ENCODE results near the gene NEDD4.

DNA sequence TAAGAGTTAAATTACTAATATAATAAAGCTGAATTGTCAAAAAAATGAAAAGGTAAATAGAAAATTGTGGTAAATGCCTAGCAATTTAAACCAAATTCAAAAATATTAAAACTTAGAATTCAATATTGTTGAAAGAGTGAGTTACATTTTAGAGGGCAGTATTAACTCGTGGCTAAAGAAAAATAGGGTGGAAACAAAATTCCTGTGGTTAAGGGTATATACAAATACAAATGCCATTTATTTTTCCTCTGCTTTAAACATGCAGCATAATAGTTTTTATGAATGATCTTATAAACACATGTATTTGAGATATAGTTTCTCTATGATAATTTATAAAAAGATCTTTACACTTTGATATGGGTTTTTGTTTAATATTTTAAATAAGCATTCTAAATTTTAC is 79.0 kb downstream of the NEDD4 start:
- TF ChIP-seq, protein P1, sequence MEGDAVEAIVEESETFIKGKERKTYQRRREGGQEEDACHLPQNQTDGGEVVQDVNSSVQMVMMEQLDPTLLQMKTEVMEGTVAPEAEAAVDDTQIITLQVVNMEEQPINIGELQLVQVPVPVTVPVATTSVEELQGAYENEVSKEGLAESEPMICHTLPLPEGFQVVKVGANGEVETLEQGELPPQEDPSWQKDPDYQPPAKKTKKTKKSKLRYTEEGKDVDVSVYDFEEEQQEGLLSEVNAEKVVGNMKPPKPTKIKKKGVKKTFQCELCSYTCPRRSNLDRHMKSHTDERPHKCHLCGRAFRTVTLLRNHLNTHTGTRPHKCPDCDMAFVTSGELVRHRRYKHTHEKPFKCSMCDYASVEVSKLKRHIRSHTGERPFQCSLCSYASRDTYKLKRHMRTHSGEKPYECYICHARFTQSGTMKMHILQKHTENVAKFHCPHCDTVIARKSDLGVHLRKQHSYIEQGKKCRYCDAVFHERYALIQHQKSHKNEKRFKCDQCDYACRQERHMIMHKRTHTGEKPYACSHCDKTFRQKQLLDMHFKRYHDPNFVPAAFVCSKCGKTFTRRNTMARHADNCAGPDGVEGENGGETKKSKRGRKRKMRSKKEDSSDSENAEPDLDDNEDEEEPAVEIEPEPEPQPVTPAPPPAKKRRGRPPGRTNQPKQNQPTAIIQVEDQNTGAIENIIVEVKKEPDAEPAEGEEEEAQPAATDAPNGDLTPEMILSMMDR (IDR thresholded peaks at IDR 0.05; ENCODE audit: low read depth, low read length, poor library complexity, severe bottlenecking) = no peak
- no peak for TF ChIP-seq EZH2phosphoT487 (IDR thresholded peaks at IDR 0.05; ENCODE audit: borderline replicate concordance, low read length)
